HG03575 (cell line): Measurements from ENCODE around the gene FAM168A.

Experiments
- ATAC-seq: cut with Tn5 transposase; IDR thresholded peaks from one replicate; pipeline ENCODE4 v1.9.1; 2021; ENCODE audit not compliant: unreplicated experiment, insufficient number of reproducible peaks, low FRiP score; ENCODE audit errors: extremely low read depth

The FAM168A gene

GRCh38 chr11:73566422-73566821 lies 31.5 kb downstream of the FAM168A start:
- ATAC-seq, result no peak

DNA sequence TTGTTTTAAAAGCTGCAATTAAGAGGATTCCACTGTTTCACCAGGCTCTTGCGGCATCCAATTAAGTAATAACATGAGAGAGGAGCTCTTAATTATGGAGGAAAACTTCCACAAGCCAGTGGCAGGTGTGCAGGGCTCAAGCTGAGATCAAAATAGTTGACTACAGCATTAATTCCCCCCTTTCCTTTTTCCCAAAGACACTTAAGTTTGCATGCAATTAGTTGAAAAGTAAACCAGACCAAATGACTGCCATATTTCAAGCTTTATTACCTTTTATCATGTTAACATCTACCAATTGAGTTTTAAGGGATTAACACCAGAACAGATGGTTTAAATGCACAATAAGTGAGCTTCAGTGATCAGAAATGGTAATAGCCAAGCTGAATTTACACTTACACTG lies 32.1 kb downstream of the FAM168A start:
- no peak for ATAC-seq

- no peak for ATAC-seq
Measured at GRCh38 chr11:73564903-73565302, 33.0 kb downstream of the FAM168A start.

- no peak for ATAC-seq
Measured at GRCh38 chr11:73563539-73564200, 34.2 kb downstream of the FAM168A start.

- no peak for ATAC-seq
Measured at GRCh38 chr11:73559743-73560142, 38.2 kb downstream of the FAM168A start.

GRCh38 chr11:73556966-73557365 lies 40.9 kb downstream of the FAM168A start:
- ATAC-seq, result no peak

GRCh38 chr11:73555615-73556014 lies 42.3 kb downstream of the FAM168A start:
- no peak for ATAC-seq

- ATAC-seq, result no peak
Measured at GRCh38 chr11:73554671-73555320, 43.1 kb downstream of the FAM168A start.

GRCh38 chr11:73553266-73553665 lies 44.6 kb downstream of the FAM168A start:
- ATAC-seq, result no peak

GRCh38 chr11:73551677-73552076 lies 46.2 kb downstream of the FAM168A start:
- no peak for ATAC-seq

DNA sequence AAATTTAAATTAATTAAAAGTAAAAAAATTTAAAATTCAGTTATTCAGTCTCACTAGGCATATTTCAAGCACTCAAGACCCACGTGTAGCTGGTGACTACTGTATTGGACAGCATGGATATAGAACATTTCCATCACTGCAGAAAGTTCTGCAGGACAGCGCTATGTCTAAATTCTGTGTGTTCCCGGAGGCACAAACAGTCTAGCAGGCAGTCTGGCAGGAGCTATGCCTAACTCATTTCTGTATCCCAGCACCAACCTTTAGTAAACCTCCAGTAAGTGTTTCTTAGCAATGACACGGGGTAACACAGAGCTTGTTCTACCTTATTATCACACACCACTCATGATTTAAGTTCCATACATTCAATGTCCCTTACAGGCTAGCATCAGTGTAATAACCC lies 48.5 kb downstream of the FAM168A start:
- no peak for ATAC-seq

DNA sequence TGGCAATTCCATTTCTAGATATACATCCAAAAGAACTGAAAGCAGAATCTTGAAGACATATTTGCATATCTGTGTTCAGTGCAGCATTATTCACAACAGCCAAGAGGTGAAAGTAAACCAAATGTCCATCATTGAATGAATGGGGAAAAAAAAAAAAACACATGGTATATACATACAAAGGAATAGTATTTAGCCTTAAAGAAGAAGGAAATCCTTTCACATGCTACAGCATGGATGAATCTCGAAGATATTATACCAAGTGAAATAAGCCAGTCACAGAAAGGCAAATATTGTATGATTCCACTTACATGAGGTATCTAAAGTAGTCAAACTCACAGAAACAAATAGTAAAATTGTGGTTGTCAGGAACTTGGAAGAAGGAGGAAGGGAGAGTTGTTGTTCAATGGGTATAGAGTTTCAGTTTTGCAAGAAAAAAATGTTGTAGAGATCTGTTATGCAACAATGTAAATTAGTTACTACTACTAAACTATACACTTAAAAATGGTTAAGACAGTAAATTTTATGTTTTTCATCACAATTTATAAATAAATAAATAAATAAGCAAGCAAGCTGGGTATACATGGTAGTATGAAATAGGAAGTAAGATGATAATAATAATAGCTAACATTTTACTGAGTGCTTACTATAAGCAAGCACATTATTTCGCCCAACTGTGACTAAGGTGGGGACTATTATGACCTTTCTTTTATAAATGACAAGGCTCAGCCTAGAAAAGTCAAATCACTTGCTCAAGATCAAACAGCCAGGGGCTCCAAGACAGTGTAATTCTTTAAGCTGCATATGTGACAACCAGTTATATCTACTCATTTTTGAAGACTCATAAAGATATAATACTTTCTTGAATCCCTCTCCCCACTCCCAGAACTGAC lies 50.0 kb downstream of the FAM168A start:
- no peak for ATAC-seq

GRCh38 chr11:73542175-73542574 lies 55.7 kb downstream of the FAM168A start:
- ATAC-seq, result no peak

DNA sequence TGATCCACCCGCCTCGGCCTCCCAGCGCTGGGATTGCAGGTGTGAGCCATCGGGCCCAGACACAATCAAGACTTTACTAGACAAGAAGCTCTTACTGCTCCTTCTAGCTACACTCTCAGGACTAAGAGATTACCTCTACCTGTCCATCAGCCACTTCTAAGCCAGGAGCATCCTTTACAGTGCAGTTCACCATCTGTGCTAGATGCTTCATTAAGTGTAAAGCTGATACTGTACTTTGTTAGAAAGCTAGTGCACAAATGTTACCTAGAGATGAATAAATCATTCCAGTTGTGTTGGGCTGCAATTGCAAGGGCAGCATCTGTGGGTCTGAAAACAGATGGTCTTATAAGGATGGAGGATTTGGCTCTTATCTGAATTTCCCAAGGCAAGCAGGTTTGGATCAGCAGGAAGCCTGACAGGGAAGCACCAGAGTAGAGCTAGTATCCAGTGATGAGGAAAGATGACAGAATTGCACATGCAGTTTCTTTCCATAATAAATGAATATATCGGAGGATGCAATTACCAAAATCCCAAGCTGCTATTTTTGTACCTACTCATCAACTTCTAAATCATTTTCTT lies 58.3 kb downstream of the FAM168A start:
- ATAC-seq, result no peak

- ATAC-seq, result no peak
Measured at GRCh38 chr11:73538381-73538872, 59.5 kb downstream of the FAM168A start.

DNA sequence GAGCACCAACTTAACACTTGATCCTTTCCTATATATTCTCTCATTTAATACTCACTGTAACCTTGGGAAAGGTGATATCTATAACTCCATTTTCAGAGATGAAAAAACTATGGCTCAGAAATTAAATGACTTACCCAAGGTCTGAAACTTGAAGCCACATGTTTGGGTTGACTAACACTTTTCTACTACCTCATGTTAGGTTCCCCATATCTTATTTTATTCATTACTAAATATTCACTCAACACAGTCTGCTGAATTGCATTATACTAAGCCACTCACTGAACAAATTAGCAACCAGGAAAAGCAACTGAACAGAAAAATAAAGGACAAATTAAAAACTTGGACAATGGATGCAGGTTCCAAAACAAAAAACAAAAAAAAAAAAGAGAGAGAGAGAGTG lies 59.9 kb downstream of the FAM168A start:
- ATAC-seq, result no peak

DNA sequence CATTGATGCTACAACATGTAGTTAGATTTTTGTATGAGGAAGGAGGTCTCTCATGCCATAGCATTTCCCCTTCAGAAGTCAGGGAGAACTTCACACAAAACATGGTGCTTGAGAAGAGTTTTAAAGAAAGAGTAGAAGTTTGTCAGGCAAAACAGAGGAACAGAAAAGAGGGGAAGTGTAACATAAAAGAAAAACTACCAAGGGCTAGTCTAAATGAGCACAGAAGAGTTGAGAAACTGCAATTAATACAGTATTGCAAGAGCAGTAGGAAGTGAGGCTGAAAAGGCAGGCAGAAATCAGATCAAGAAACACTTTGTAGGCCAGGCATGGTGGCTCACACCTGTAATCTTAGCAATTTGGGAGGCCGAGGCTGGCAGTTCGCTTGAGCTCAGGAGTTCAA lies 61.0 kb downstream of the FAM168A start:
- no peak for ATAC-seq

GRCh38 chr11:73532310-73532709 lies 65.6 kb downstream of the FAM168A start:
- no peak for ATAC-seq

GRCh38 chr11:73531386-73531785 lies 66.5 kb downstream of the FAM168A start:
- no peak for ATAC-seq
